Epithelial cell of prostate (primary cell): Measurements from ENCODE around the gene DDX17.

Experiments
- DNase-seq: peaks from one replicate; pipeline ENCODE4 v3.0.0-alpha.2; 2011; ENCODE audit warnings: low read depth, low spot score
- H3K27ac ChIP-seq: fragments of 450-650 bp; 2 replicates; pipeline ENCODE4 v1.5.1; 2017; ENCODE audit warnings: mild to moderate bottlenecking

DDX17 gene

GRCh38 chr22:38467904-38468442 lies 38.1 kb downstream of the DDX17 start, which contains the start of gene KDELR3:
KDELR3 (plus strand) TSS chr22:38468096; CDS start chr22:38468234, 138 bp downstream.
- no peak for DNase-seq
- no peak within 1 kb of the TSS for H3K27ac ChIP-seq

- H3K27ac ChIP-seq, result no peak overlapping the region
- DNase-seq, result no peak
Measured at GRCh38 chr22:38467438-38467903, 38.6 kb downstream of the DDX17 start.

GRCh38 chr22:38465673-38466490 lies 40.2 kb downstream of the DDX17 start:
- DNase-seq, result no peak
- no peak overlapping the region for H3K27ac ChIP-seq

- no peak overlapping the region for H3K27ac ChIP-seq
- no peak for DNase-seq
Measured at GRCh38 chr22:38464992-38465672, 41.0 kb downstream of the DDX17 start.

- no peak for DNase-seq
- no peak overlapping the region for H3K27ac ChIP-seq
Measured at GRCh38 chr22:38462960-38463784, 42.9 kb downstream of the DDX17 start.

GRCh38 chr22:38461414-38462081 lies 44.6 kb downstream of the DDX17 start:
- DNase-seq, result peak; percentile 31
- H3K27ac ChIP-seq, result no peak overlapping the region

- H3K27ac ChIP-seq, result no peak overlapping the region
- no peak for DNase-seq
Measured at GRCh38 chr22:38461057-38461413, 45.1 kb downstream of the DDX17 start.

GRCh38 chr22:38460426-38460840 lies 45.7 kb downstream of the DDX17 start:
- no peak overlapping the region for H3K27ac ChIP-seq
- no peak for DNase-seq

GRCh38 chr22:38456841-38457699 lies 49.0 kb downstream of the DDX17 start:
- no peak for DNase-seq
- H3K27ac ChIP-seq, result no peak overlapping the region

- no peak overlapping the region for H3K27ac ChIP-seq
- no peak for DNase-seq
Measured at GRCh38 chr22:38456272-38456835, 49.8 kb downstream of the DDX17 start.

- no peak for DNase-seq
Measured at GRCh38 chr22:38455530-38456271, 50.4 kb downstream of the DDX17 start.

GRCh38 chr22:38455076-38455529 lies 51.0 kb downstream of the DDX17 start, which contains the start of gene KCNJ4:
KCNJ4 (minus strand) TSS chr22:38455199; CDS start chr22:38428132, 27,067 bp downstream.
- no peak for DNase-seq
- H3K27ac ChIP-seq, result no peak within 1 kb of the TSS

More at GRCh38 chr22:38455530-38456271, 50.4 kb downstream of the DDX17 start:
- no peak overlapping the region for H3K27ac ChIP-seq

- H3K27ac ChIP-seq, result no peak overlapping the region
- DNase-seq, result no peak
Measured at GRCh38 chr22:38454353-38455075, 51.6 kb downstream of the DDX17 start.

- no peak overlapping the region for H3K27ac ChIP-seq
- DNase-seq, result no peak
Measured at GRCh38 chr22:38453996-38454352, 52.1 kb downstream of the DDX17 start.

GRCh38 chr22:38453066-38453672 lies 52.9 kb downstream of the DDX17 start:
- no peak for DNase-seq
- H3K27ac ChIP-seq, result no peak overlapping the region

- H3K27ac ChIP-seq, result no peak overlapping the region
- no peak for DNase-seq
Measured at GRCh38 chr22:38452373-38453065, 53.6 kb downstream of the DDX17 start.
